Parathyroid adenoma (tissue), 2 donors: ENCODE measurements around the gene DHDH.
A peak's percentile ranks its signal among the peaks of the same experiment; 100 is the strongest.

Experiments used
- H2AFZ ChIP-seq: fragments of 300-600 bp; sonication (generic); one replicate; pipeline ENCODE4 v1.7.0; 2017; ENCODE audit warnings: antibody characterized with exemption, mild to moderate bottlenecking
- H3K27ac ChIP-seq: fragments of 300-600 bp; sonication (generic); one replicate; pipeline ENCODE4 v1.7.0; 2017
- H3K27me3 ChIP-seq: fragments of 300-600 bp; sonication (generic); one replicate; pipeline ENCODE4 v1.7.0; 2017; ENCODE audit warnings: low read length; ENCODE audit not compliant: control insufficient read depth, insufficient read depth
- H3K36me3 ChIP-seq: fragments of 300-600 bp; sonication (generic); one replicate; pipeline ENCODE4 v1.7.0; 2017; ENCODE audit warnings: low read length; ENCODE audit not compliant: control insufficient read depth, insufficient read depth
- H3K4me1 ChIP-seq: fragments of 300-600 bp; sonication (generic); one replicate; pipeline ENCODE4 v1.7.0; 2017; ENCODE audit warnings: control low read depth
- H3K4me2 ChIP-seq: fragments of 300-600 bp; sonication (generic); one replicate; pipeline ENCODE4 v1.7.0; 2017; ENCODE audit warnings: low read length
- H3K4me3 ChIP-seq: fragments of 300-600 bp; sonication (generic); one replicate; pipeline ENCODE4 v1.7.0; 2017; ENCODE audit warnings: low read depth, low read length
- H3K79me2 ChIP-seq: fragments of 300-600 bp; sonication (generic); one replicate; pipeline ENCODE4 v1.7.0; 2017; ENCODE audit warnings: control low read depth
- H3K9ac ChIP-seq: fragments of 300-600 bp; sonication (generic); one replicate; pipeline ENCODE4 v1.7.0; 2017; ENCODE audit warnings: mild to moderate bottlenecking
- H3K9me3 ChIP-seq: fragments of 300-600 bp; sonication (generic); one replicate; pipeline ENCODE4 v1.7.0; 2017; ENCODE audit warnings: low read length; ENCODE audit not compliant: control insufficient read depth
- CTCF ChIP-seq: fragments of 300-600 bp; sonication (generic); IDR thresholded peaks from one replicate; pipeline ENCODE4 v1.7.0; 2017; ENCODE audit warnings: antibody characterized with exemption, mild to moderate bottlenecking
- donor health status: primary hyperparathyroidism.

DHDH gene

GRCh38 chr19:48954595-48955307 lies 21.3 kb downstream of the DHDH start, which contains the start of gene BAX:
Gene BAX (plus strand): TSS chr19:48954875. CDS start chr19:48954929, 54 bp downstream.
- H3K4me3 ChIP-seq = peak within 1 kb of the TSS; percentile 91
- no peaks in the 10 kb centered on the region for H3K27me3 ChIP-seq
- H2AFZ ChIP-seq = peak within 1 kb of the TSS; percentile 97
- peak within 1 kb of the TSS; percentile 51 for H3K27ac ChIP-seq
- peak within 1 kb of the TSS; percentile 32 for H3K9ac ChIP-seq
- peaks cover 4% of the 10 kb centered on the region for H3K4me1 ChIP-seq
- H3K4me2 ChIP-seq = peak within 1 kb of the TSS; percentile 95
- H3K79me2 ChIP-seq = no peaks in the 10 kb centered on the region
- TF ChIP-seq CTCF = no peak
- H3K36me3 ChIP-seq = no peaks in the 10 kb centered on the region
- H3K9me3 ChIP-seq = no peaks in the 10 kb centered on the region

- no peaks in the 10 kb centered on the region for H3K9me3 ChIP-seq
- H3K27ac ChIP-seq = peak overlapping the region; percentile 51
- H3K4me3 ChIP-seq = peak overlapping the region; percentile 91
- peaks cover 4% of the 10 kb centered on the region for H3K4me1 ChIP-seq
- H3K36me3 ChIP-seq = no peaks in the 10 kb centered on the region
- peak overlapping the region; percentile 95 for H3K4me2 ChIP-seq
- no peaks in the 10 kb centered on the region for H3K27me3 ChIP-seq
- H3K79me2 ChIP-seq = no peaks in the 10 kb centered on the region
- no peak for TF ChIP-seq CTCF
- peak overlapping the region; percentile 97 for H2AFZ ChIP-seq
- peak overlapping the region; percentile 32 for H3K9ac ChIP-seq
Measured at GRCh38 chr19:48955308-48955958, 21.9 kb downstream of the DHDH start.

GRCh38 chr19:48958006-48958405 lies 24.5 kb downstream of the DHDH start:
- H2AFZ ChIP-seq = no peak overlapping the region

GRCh38 chr19:48959341-48960239 lies 26.1 kb downstream of the DHDH start:
- Histone ChIP-seq H3K27me3 (no peaks in the 10 kb centered on the region), H3K4me3 (no peak overlapping the region), H3K36me3 (no peaks in the 10 kb centered on the region), H3K4me2 (no peak overlapping the region), H3K9ac (no peak overlapping the region), H3K79me2 (no peaks in the 10 kb centered on the region), H3K4me1 (peaks cover 22% of the 10 kb centered on the region), H3K27ac (no peak overlapping the region), H3K9me3 (no peaks in the 10 kb centered on the region), H2AFZ (no peak overlapping the region)
- TF ChIP-seq CTCF = no peak

More at GRCh38 chr19:48958006-48958405, 24.5 kb downstream of the DHDH start:
- Histone ChIP-seq H3K4me2 (no peak overlapping the region), H3K36me3 (no peaks in the 10 kb centered on the region), H3K27ac (no peak overlapping the region), H3K27me3 (no peaks in the 10 kb centered on the region), H3K9ac (no peak overlapping the region), H3K79me2 (no peaks in the 10 kb centered on the region), H3K4me1 (peaks cover 10% of the 10 kb centered on the region), H3K9me3 (no peaks in the 10 kb centered on the region), H3K4me3 (no peak overlapping the region)
- no peak for TF ChIP-seq CTCF
